SK-N-MC (cell line): Measurements from ENCODE around the gene SLC6A11.

Source experiments
- EZH2 ChIP-seq: fragments of 200-600 bp; sonication (generic); IDR thresholded peaks from one replicate; pipeline ENCODE4 v1.6.1; 2017; ENCODE audit warnings: antibody characterized with exemption
- POLR2AphosphoS5 ChIP-seq: IDR thresholded peaks from 2 replicates; pipeline ENCODE4 v1.6.1; 2012; ENCODE audit warnings: mild to moderate bottlenecking, low read depth, low read length, borderline replicate concordance

DNA sequence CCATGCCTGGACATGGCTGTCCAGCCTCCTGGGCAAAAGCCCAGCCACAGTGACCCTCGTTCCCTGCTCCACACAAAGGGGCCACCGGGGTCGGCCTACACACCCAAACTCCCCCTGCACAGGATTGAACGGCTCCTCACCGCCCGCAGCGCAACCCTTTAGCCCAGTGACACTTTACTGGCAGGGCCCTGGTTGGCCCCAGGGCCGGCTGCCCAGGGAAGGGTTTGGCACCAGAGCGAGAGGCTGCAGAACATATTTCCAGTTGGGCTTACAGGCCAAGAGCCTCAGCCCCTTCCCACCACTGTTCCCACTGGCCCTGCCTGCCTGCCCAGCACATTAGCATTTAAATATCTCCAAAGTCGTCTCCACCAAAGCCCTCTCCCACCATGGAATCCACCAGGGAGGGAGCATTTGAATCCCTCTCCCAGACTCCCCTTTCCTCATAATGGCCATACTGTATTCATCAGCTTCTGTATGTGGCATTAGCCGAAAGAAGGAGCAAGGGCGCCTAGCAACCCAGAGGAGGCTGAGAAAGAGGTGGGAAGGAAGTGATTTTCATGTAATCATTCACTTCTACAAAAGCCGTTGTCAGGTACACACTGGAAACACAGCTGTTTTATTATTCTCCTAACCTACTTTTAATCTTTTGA lies 85.4 kb downstream of the SLC6A11 start:
- TF ChIP-seq EZH2 (no peak), POLR2AphosphoS5 (no peak)
